Tibial artery (tissue), 4 donors: ENCODE measurements around the gene MGAT5.

Source experiments
- DNase-seq, 2 donors: peaks; one replicate each; pipeline ENCODE4 v3.0.0-alpha.2; 2019
- H3K27ac ChIP-seq, 2 donors: fragments of 200-600 bp; sonication (generic) in 1 of 2; 1 replicate in 1 of 2; 2 replicates in 1 of 2; pipeline ENCODE4 v1.5.1; 2018 to 2019; ENCODE audit warnings: mild to moderate bottlenecking in 1 of 2
- H3K27me3 ChIP-seq, 2 donors: fragments of 200-600 bp; sonication (generic) in 1 of 2; one replicate each; pipeline versions ENCODE4 v1.5.1 to v1.6.0; 2016 to 2019
- H3K36me3 ChIP-seq, 3 donors: fragments of 200-600 bp; sonication (generic) in 2 of 3; one replicate each; pipeline ENCODE4 v1.5.1; 2016 to 2019; ENCODE audit warnings: mild to moderate bottlenecking in 2 of 3
- H3K4me1 ChIP-seq, 4 donors: fragments of 200-600 bp; sonication (generic) in 2 of 4; 1 replicate in 3 of 4; 2 replicates in 1 of 4; pipeline ENCODE4 v1.5.1; 2016 to 2019
- H3K4me3 ChIP-seq, 2 donors: fragments of 200-600 bp; sonication (generic) in 1 of 2; 1 replicate in 1 of 2; 2 replicates in 1 of 2; pipeline ENCODE4 v1.5.1; 2018 to 2019; ENCODE audit warnings: mild to moderate bottlenecking in 2 of 2
- H3K9me3 ChIP-seq, 3 donors: fragments of 200-600 bp; sonication (generic) in 1 of 3; one replicate each; pipeline ENCODE4 v1.5.1; 2016 to 2019
- intact Hi-C: fragments of 100-400 bp; cut with DNase I; formaldehyde crosslinking; loops from one replicate; pipeline ENCODE4 v1.15.0; 2023; ENCODE audit warnings: low total_unique reads
- TF ChIP-seq, protein P1 (sequence below), 2 experiments: fragments of 200-600 bp in 1 of 2; fragments of 450-650 bp in 1 of 2; IDR thresholded peaks; one replicate each; pipeline ENCODE4 v1.5.1; 2017 to 2019; ENCODE audit warnings: antibody characterized with exemption in 2 of 2, mild to moderate bottlenecking in 1 of 2, moderate library complexity in 1 of 2

MGAT5 gene

GRCh38 chr2:134433469-134433868 lies 179.6 kb downstream of the MGAT5 start:
- TF ChIP-seq, protein P1, sequence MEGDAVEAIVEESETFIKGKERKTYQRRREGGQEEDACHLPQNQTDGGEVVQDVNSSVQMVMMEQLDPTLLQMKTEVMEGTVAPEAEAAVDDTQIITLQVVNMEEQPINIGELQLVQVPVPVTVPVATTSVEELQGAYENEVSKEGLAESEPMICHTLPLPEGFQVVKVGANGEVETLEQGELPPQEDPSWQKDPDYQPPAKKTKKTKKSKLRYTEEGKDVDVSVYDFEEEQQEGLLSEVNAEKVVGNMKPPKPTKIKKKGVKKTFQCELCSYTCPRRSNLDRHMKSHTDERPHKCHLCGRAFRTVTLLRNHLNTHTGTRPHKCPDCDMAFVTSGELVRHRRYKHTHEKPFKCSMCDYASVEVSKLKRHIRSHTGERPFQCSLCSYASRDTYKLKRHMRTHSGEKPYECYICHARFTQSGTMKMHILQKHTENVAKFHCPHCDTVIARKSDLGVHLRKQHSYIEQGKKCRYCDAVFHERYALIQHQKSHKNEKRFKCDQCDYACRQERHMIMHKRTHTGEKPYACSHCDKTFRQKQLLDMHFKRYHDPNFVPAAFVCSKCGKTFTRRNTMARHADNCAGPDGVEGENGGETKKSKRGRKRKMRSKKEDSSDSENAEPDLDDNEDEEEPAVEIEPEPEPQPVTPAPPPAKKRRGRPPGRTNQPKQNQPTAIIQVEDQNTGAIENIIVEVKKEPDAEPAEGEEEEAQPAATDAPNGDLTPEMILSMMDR (IDR thresholded peaks at IDR 0.05): no peak
- H3K9me3 ChIP-seq: no peaks in the 10 kb centered on the region
- H3K27ac ChIP-seq: no peak overlapping the region
- H3K4me3 ChIP-seq: no peak overlapping the region
- no peak for DNase-seq
- H3K27me3 ChIP-seq: no peaks in the 10 kb centered on the region
- H3K36me3 ChIP-seq: peaks cover 5 to 39% (median 13%) of the 10 kb centered on the region in 3 donors
- H3K4me1 ChIP-seq: no peaks in the 10 kb centered on the region
- intact Hi-C loops: no loop called here

GRCh38 chr2:134433979-134434378 lies 180.1 kb downstream of the MGAT5 start:
- Histone ChIP-seq H3K27me3 (no peaks in the 10 kb centered on the region), H3K4me1 (no peaks in the 10 kb centered on the region), H3K27ac (no peak overlapping the region), H3K36me3 (peaks cover 5 to 39% (median 8%) of the 10 kb centered on the region in 3 donors), H3K9me3 (no peaks in the 10 kb centered on the region), H3K4me3 (no peak overlapping the region)
- TF ChIP-seq, protein P1 (IDR thresholded peaks at IDR 0.05): no peak
- intact Hi-C loops: no loop called here
- DNase-seq: no peak

GRCh38 chr2:134435505-134435904 lies 181.6 kb downstream of the MGAT5 start:
- intact Hi-C loops: no loop called here
- Histone ChIP-seq H3K27ac (no peak overlapping the region), H3K4me3 (no peak overlapping the region), H3K27me3 (no peaks in the 10 kb centered on the region), H3K9me3 (no peaks in the 10 kb centered on the region), H3K36me3 (peaks cover 5 to 38% (median 5%) of the 10 kb centered on the region in 3 donors), H3K4me1 (no peaks in the 10 kb centered on the region)
- DNase-seq: no peak
- TF ChIP-seq, protein P1 (IDR thresholded peaks at IDR 0.05): no peak

DNA sequence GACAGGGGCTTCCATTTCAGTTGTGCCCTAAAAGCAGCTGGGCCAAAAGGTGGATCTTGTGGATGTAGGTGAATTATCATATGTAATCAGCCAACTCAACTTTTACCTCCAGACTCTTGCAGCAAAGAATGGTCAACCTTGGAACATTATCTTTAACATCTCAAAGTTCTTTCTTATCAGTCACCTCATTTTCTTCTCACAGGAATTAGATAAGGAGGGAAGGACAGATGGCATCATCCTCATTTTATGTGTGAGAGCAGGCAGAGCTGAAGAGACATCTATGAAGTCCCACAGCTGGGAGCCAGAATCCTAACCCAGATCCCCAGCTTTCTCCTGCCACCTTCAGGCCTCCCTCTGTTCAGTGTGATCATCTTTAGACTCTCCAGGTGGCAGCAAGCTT lies 182.1 kb downstream of the MGAT5 start:
- Histone ChIP-seq H3K9me3 (no peaks in the 10 kb centered on the region), H3K4me1 (no peaks in the 10 kb centered on the region), H3K36me3 (peaks cover 5 to 38% (median 5%) of the 10 kb centered on the region in 3 donors), H3K27ac (no peak overlapping the region), H3K4me3 (no peak overlapping the region), H3K27me3 (no peaks in the 10 kb centered on the region)
- DNase-seq: no peak
- intact Hi-C loops: no loop called here
- TF ChIP-seq, protein P1 (IDR thresholded peaks at IDR 0.05): no peak

GRCh38 chr2:134436706-134437105 lies 182.8 kb downstream of the MGAT5 start:
- TF ChIP-seq, protein P1 (IDR thresholded peaks at IDR 0.05): no peak
- intact Hi-C loops: no loop called here
- Histone ChIP-seq H3K9me3 (no peaks in the 10 kb centered on the region), H3K27me3 (no peaks in the 10 kb centered on the region), H3K4me3 (no peak overlapping the region), H3K27ac (no peak overlapping the region), H3K36me3 (peaks cover 4 to 41% (median 5%) of the 10 kb centered on the region in 3 donors), H3K4me1 (no peaks in the 10 kb centered on the region)
- DNase-seq: no peak

- no peak overlapping the region for H3K27ac ChIP-seq
- intact Hi-C loops: no loop called here
- H3K4me1 ChIP-seq: no peaks in the 10 kb centered on the region
- DNase-seq: no peak
- H3K36me3 ChIP-seq: peaks cover 5 to 48% (median 11%) of the 10 kb centered on the region in 3 donors
- H3K9me3 ChIP-seq: no peaks in the 10 kb centered on the region
- TF ChIP-seq, protein P1 (IDR thresholded peaks at IDR 0.05): no peak
- H3K4me3 ChIP-seq: no peak overlapping the region
- H3K27me3 ChIP-seq: no peaks in the 10 kb centered on the region
These were observed 184.5 kb downstream of the MGAT5 start for GRCh38 chr2:134438371-134438770.
